Retina (tissue), 1 donor: Measurements from ENCODE around the gene RUFY2.
A peak's percentile ranks its signal among the peaks of the same experiment; 100 is the strongest.
"Not testable (repeated sequence)": the region's sequence is repeated elsewhere in the genome, so short reads cannot be mapped to it uniquely, and the experiment has no call there.

ENCODE experiments used
- DNase-seq: peaks from one replicate; pipeline ENCODE4 v3.0.0-alpha.2; 2016

RUFY2 gene

DNA sequence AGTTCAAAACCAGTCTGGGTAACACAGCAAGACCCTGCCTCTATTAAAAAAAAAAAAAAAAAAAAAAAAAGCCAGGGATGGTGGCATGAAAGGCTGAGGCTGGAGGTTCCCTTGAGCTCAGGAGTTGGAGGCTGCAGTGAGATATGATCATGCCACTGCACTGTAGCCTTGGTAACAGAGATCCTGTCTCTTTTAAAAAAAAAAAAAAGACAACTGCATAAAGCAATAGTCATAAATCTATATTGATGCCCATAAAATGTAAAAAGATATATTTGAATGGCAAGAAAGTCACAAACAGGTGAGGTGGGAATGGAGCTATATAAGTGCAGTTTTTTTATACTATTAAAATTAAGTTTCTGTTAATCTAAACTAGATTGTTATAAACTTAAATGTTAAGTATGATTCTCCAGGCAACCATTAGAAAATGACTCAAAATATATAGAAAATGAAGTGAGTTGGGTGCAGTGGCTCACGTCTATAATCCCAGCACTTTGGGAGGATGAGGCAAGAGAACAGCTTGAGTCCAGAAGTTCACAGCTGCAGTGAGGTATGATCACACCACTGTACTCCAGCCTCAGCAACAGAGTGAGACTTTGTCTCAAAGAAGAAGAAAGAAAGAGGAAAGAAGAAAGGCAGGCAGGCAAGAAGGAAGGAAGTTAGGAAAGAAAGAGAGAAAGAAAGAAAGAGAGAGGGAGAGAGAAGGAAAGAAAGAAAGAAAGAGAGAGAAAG, 88.6 kb downstream of the RUFY2 start:
- DNase-seq = no peak

DNA sequence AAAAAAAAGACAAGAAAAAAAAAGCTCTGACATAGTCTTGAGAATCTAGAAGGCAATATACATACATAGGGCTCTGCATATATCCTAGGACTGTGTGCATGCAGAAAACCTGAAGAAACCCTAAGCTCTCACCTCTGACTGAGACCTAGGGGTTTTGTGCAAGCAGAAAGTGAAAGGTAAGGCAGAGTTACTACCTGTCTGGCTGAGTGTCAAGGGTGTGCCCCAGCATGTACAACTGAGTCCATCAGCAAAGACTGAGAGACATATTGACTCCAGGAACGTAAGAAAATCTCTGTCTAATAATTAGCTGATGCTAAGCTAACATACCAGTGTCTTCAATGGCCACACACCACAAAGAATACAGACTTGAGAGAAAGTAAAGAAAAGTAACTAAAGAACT, 91.5 kb downstream of the RUFY2 start:
- DNase-seq = no peak

DNA sequence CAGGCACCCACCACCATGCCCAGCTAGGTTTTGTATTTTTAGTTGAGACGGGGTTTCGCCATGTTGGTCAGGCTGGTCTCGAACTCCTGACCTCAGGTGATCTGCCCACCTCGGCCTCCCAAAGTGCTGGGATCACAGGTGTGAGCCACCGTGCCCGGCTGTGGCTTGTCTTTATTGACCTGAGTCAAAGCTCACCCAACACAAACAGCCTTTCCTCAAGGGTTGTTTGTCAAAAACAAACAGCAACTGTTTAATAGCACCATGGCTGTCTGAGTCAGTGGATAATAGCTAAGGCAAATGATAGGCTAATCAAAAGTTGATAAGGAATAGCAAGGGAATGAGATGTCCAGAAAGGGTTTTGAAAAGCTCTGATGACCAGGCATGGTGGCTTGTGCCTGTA, 92.1 kb downstream of the RUFY2 start:
- not testable (repeated sequence) for DNase-seq

DNA sequence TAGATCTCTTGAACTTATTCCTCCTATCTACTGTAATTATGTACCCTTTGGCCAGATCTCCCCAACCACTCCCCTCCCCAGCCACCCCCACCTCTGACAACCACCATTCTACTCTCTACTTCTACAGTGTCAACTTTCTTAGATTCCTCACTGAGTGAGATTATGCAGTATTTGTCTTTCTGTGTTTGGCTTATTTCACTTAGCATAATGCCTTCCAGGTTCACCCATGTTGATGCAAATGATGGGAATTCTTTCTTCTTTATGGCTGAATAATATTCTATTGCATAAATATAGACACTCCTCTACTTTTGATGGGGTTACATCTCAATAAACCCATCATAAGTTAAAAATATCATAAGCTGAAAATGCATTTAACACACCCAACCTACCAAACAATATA, 96.5 kb downstream of the RUFY2 start:
- no peak for DNase-seq

DNA sequence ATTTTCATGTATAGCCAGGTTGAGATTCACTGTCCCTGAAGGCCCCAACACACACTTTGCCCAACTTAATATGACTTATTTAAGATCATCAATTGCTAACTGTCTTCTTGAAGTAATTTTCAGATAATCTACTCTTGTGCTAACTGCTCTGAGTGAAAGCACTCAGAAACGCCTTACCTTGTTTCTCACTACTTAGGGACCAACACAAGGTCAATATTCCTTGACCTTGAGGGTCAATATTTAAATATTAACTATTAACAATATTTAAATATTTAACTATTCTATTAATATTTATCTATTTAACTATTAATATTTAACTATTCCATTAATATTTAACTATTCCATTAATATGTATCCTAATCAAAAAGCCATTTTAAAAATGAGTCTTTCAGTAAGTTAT, 101.2 kb downstream of the RUFY2 start:
- no peak for DNase-seq

DNA sequence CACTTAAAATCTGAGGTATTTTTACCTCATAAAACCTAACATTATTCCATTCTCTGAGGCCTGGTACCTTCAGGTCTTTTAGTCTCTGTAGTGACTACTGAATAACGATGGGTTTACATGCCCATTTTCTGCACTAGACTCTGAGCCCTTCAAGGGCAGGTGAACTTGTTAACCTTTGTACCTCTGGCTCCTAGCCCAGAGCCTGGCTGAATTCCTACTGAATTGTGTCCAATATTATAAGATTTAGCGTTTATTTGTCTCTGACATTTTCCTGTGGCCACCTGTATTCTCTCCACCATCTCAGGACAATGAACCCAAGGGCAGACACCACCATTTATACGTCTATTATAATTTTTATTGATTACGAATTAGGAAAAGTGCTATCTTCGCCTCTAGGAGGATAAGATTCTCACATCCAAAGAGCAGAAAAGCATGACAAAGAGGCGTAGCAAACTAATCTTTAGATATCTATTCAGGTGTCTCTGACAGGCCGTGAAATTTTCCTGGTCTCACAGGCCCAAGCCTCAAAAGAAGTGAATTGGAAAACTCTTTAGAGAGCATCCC, 103.1 kb downstream of the RUFY2 start:
- DNase-seq = no peak

DNA sequence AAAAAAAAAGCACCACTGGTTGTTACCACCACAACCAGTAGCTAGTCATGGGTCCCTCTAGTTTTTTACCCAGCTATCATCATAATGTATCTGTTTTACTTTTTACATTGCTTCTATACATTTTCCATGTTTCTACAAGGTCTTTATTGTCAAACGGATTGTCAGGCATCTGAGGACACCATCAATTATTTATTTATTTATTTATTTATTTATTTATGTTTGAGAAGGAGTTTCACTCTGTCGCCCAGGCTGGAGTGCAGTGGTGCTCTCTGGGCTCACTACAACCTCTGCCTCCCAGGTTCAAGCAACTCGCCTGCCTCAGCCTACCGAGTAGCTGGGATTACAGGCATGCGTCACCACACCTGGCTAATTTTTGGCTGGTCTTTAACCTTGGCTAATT, 104.2 kb downstream of the RUFY2 start:
- DNase-seq = no peak

DNA sequence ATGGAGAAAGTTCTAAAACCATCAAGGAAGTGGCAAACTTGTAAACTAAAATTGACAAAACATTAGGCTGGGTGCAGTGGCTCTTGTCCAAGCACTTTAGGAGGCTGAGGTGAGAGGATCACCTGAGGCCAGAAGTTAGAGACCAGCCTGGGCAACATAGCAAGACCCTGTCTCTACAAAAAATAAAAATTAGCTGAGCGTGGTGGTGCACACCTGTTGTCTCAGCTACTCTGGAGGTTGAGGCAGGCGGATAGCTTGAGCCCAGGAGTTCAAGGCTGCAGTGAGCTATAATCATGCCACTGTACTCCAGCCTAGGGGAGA, 104.6 kb downstream of the RUFY2 start:
- no peak for DNase-seq

DNA sequence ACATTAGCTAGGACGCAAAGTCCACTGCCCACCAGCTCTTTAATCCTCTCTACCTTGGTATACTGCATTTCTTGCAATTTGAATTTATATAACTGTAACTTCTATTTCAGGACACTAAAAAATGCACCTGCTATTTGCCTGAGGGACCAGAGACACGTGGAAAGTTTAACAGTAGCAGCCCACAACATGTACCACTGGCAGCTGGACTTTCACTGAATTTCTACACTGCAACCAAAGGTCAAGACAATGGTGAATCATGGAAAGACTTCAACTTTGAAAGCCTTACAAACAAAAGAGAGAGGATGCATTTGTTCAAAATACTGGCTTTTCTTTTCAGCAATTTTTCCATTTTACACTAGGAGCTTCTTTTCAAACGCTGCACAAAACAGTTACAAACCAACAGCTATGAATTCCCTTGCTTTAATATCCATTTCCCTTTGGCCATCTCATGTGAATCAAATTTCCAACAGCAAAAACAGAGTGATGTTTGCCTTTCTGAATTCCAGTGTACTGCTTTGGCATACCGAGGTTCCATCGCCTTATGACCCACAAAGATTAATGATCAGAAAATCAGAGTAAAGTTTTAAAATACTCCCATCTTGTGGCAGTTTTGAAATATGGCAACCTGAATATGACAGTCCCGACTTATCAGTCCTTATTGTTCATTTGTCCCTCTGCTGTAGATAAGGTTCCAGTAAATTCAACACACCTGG, 105.1 kb downstream of the RUFY2 start:
- peak; percentile 61 for DNase-seq

DNA sequence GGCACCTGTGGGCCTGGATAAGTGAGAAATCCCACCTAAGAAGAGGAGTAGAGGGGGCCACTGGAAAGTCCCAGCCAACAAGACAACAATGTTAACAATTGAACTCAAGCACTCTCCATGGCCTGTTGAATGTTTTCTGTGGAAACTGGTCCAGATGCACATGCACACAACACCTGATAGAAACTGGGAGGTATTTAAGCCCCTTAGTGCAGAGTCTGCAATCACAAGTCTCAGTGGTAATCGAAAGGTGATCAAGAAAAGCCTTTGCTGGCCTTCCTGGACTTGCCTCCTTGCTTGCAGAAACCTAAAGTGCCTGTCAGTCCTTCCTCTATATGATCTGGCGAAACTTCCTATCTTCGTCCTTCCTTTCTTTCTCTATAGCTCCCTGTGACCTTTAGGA, 105.8 kb downstream of the RUFY2 start:
- no peak for DNase-seq

DNA sequence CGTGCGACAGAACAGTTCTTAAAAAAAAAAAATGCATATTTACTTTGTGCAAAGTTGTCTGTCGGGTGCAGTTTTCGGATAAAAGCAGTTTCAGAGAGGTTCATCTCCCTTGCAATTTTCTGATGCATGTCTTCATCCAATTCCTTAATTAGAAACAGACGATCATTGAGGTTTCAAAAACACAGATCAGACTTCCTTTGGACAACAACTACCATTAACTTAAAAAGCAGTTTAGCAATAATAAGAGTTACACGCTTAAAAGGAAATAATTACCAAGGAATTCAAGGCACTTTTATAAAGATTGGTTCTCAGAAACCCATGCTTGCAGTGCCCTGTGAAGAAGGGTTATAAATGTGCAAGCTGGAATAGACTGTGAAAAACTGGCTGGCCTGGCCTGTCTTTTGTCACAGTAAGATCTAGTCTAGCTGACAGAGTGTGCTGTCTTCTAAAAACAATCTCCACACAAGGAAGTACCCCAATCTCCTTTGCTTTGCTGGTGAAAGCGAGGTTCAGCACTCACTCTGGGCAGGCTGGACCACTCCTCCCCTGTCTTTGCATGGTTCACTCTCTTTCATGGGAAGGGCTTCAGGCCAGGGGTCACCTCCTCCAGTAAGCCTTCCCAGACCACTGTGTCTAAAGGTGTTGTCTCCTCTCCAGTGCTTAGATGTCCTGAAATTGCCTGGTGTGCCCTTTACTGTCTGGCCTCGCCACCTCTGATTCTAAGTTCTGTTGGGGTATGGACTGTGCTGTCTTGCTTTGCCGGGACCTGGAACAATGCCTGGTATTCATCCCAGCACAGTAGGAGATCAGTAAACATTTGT, 110.0 kb downstream of the RUFY2 start:
- no peak for DNase-seq
